Testis (tissue), 2 donors: Measurements from ENCODE around the gene MFSD2B.

Experiments used
- POLR2A ChIP-seq: fragments of 450-650 bp; IDR thresholded peaks from one replicate; pipeline ENCODE4 v1.6.1; 2017; ENCODE audit warnings: antibody characterized with exemption, mild to moderate bottlenecking, moderate library complexity
- TF ChIP-seq, protein P1 (sequence below), 3 experiments: fragments of 450-650 bp in 2 of 3; fragments of 200-600 bp in 1 of 3; sonication (generic) in 1 of 3; IDR thresholded peaks; one replicate each; pipeline ENCODE4 v1.5.1; 2016 to 2019; ENCODE audit warnings: antibody characterized with exemption in 3 of 3, mild to moderate bottlenecking in 2 of 3, moderate library complexity in 1 of 3

DNA sequence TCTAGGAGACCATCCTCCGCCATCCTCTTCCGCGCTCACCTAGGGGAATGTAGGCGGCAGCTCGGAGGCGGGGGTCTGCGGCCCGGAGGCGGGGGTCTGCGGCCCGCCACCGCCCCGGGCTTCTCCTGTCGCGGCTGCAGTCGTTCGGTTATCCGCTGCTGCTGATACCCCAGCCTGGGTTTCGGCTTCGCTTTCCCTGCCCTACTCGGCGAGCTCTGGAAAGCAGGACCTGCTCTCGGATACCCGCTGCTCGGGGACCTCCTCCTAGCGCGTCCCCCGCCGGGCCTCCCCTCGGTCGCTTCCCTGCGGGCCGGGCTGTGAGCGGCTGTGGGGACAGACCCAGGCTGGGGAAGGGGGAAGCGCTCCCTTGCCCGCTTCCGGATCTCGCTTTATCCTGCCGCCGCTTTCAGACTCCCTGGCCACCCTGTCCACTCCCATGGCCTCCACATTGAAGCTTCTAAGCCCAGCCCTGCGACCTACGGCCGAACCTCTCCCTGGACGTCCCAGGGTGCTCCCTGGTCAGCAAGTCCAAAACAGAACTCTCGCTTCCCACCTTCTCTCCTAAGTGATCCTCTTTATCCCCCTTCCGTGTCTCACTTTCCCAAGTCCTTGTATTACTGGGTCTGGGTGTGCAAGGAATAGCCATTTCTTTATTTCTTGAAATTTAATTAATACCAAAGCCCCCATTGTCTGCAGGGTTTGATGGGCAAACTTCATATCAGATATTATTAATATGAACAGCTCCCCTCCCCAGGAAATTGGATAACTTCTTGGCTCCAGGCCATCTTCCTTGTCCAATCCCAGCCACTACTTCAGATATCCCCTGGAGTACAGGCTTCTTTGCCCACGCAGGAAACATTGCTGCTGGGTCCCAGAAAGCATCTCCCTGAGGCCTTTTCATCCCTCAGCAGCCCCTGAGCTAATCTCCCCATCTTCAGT is 40.4 kb downstream of the MFSD2B start:
- TF ChIP-seq, protein P1, sequence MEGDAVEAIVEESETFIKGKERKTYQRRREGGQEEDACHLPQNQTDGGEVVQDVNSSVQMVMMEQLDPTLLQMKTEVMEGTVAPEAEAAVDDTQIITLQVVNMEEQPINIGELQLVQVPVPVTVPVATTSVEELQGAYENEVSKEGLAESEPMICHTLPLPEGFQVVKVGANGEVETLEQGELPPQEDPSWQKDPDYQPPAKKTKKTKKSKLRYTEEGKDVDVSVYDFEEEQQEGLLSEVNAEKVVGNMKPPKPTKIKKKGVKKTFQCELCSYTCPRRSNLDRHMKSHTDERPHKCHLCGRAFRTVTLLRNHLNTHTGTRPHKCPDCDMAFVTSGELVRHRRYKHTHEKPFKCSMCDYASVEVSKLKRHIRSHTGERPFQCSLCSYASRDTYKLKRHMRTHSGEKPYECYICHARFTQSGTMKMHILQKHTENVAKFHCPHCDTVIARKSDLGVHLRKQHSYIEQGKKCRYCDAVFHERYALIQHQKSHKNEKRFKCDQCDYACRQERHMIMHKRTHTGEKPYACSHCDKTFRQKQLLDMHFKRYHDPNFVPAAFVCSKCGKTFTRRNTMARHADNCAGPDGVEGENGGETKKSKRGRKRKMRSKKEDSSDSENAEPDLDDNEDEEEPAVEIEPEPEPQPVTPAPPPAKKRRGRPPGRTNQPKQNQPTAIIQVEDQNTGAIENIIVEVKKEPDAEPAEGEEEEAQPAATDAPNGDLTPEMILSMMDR (IDR thresholded peaks at IDR 0.05): no peak
- TF ChIP-seq POLR2A: no peak
